GM18517 (cell line): ENCODE results near the gene ADCY3.

Experiments used
- ATAC-seq: cut with Tn5 transposase; IDR thresholded peaks from one replicate; pipeline ENCODE4 v1.9.1; 2021; ENCODE audit warnings: mild to moderate bottlenecking, moderate library complexity; ENCODE audit not compliant: unreplicated experiment

ADCY3 gene

GRCh38 chr2:24832931-24833701 lies 86.9 kb downstream of the ADCY3 start:
- no peak for ATAC-seq

DNA sequence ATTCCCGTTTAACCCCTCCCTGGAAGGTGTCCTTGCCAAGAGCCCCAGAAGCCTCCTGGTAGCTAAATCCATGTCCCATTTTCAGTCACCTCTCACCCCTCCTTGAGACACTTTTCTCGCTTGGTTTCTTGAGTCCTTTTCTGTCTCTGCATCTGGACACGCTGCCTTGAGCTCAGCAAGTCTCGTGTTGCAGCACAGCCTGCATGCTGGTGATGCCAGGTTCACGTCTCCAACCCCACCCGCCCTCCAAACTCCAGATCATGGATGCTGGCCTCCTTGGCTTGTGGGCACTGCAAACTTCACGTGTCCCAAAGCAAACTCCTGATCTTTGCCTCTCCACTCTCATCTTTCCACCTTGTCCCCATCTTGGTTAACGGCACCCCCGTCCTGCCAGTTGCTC lies 87.5 kb downstream of the ADCY3 start:
- ATAC-seq = no peak

DNA sequence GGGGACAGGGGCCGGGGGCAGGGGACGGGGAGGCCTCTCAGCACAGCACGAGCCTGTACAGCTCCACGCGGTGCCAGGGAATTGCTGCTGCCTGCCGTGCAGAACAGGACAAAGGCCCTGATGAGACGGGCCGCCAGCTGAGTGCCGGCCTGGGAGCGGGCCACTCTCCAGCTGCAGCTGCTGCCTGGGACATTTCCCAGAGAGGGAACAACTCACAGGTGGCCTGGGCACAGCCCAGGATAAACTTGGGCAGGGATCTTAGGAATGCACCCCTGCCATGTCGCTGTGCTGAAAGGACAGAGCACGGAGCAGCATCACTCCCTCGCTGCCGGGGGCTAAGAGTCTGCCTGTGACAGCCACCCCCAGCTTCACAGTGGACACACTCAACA lies 88.0 kb downstream of the ADCY3 start:
- no peak for ATAC-seq

DNA sequence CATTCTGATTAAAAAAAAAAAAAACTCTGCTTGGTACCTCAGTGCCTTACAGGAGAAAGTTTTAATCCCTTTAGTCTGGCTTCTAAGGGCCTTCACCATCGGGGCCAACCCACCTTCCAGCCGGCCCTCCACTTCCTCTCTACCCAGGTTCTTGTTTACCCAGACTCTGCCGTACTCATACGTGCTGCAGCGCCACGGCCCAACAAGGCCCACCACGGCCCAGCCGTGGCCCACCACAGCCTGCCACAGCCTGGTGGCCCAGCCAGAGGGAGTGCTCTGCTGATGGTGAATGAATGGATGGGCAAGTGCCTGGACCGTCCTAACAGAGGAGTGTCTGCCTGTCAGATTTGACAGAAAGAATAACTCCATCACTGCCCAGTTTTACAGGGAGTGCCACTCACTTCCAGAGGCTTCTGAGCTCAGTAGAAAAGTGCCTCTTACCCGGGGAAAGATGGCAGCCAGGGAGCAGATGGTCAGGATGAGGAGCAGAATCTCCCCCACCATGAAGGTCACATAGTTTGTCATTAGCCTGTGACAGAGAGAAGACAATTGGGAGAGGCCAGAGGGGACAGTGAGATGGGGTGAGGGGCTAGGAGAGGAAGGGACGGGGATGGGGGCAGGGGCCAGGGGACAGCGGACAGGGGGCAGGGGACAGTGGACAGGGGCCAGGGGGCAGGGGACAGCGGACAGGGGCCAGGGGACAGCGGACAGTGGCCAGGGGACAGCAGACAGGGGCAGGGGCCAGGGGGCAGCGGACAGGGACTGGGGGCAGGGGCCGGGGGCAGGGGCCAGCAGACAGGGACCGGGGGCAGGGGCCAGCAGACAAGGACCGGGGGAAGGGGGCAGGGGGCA lies 88.6 kb downstream of the ADCY3 start:
- ATAC-seq = no peak

- no peak for ATAC-seq
These were observed 89.3 kb downstream of the ADCY3 start for GRCh38 chr2:24830786-24831185.

GRCh38 chr2:24830351-24830750 lies 89.7 kb downstream of the ADCY3 start:
- no peak for ATAC-seq

GRCh38 chr2:24828238-24828996 lies 91.6 kb downstream of the ADCY3 start:
- ATAC-seq = no peak

GRCh38 chr2:24827321-24828237 lies 92.5 kb downstream of the ADCY3 start:
- ATAC-seq = peak; percentile 64

DNA sequence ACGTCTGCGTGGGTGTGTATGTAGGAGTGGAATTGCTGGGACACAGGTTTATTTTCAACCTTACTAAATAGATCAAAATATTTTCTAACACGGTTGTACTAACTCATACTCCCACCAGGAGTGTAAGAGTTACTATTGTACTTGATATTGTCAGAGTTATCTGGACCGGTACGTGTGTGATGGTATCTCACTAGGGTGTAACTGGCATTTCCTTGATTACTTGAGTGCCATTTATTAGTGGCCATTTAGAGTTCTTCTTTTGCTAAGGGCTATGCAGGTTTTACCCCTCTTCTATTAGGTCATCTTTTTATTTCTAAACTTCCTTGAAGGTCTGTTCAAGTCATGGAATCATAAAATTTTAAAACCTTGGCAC lies 93.3 kb downstream of the ADCY3 start:
- no peak for ATAC-seq

DNA sequence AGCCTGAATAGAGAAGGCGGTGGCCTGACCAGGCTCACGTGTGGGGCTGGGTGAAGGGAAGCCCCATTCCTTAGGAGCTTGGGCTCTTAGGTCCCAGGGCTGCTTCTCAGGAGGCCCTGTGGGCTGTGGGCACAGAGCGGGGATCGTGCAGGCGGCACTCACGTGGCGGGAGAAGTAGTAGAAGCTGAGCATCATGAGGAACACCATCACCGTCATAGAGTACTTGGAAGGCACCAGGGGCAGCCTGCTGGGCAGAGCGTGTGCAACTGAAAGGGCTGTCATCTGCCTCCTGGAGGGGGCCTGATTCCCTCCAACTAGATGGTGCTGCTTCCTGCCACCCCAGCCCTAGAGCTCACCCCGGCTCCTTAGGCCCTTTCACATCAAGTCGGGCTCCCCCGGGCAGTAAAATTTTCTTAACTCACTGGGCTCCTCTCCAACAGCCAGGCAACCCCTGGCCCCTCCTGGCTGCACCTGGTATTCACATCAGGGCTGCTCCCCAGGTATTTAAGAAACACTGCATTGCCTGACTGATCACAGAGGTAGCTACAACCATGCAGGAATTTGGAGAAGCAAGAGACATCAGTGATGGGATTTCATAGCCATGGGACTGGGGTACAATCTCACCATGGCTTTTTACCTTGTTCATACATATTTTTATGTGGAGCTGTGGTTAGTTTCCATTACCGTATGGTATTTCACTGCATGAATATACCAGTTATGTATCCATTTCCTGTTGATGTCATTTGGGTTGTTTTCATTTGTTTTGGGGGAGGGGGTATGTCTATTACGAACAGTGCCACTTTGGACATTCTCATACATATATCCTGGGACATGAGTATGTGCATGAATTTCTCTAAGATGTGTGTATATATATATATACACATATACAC lies 93.9 kb downstream of the ADCY3 start:
- no peak for ATAC-seq

- no peak for ATAC-seq
These were observed 94.8 kb downstream of the ADCY3 start for GRCh38 chr2:24824966-24825882.

DNA sequence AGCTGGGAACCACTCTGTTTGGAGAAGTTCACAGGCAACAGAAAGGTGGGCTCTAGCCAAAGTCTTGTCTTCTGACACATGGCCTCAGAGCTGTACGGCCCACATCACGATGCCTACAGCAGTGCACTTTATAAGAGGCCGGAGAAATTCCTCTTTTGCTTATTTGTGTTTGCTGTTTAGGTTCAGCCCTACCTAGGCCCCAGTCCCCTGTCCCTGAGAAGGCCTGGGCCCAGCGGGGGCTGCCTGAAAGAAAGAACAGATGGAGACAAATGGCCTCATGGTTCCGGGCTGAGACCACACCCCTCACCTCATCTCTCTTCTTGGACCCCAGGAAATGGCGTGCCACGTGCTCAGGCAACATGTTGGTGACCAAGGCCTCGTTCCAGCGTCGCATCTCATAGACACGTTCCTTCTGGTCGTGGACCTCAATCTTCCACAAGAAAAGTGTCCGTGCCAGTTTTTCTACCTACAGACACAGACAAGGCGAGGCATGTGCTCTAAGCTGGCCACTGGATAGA lies 95.9 kb downstream of the ADCY3 start:
- ATAC-seq = no peak

GRCh38 chr2:24822049-24822706 lies 97.9 kb downstream of the ADCY3 start:
- ATAC-seq = no peak

DNA sequence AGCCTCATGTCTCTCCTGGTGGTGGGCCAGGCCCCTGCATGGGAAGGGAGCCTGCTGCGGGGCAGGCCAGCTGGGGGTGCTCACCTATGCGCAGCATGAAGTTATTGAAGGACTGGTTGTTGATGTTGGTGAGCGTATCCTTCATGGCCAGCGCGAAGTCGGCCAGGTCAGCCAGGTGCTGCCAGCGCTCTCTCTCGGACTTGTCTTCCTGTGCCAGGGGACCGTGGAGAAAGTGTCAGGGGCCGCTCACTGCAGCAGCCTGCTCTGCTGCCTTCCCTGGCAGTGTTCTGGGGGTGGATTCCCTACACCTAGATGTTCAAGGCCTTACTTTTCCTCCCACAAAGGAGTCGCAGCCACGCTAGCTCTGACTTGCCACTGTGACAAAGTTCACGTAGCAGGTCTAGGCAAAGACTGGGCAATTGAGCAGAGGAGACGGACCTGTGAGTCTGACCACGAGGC lies 98.6 kb downstream of the ADCY3 start:
- ATAC-seq = no peak

DNA sequence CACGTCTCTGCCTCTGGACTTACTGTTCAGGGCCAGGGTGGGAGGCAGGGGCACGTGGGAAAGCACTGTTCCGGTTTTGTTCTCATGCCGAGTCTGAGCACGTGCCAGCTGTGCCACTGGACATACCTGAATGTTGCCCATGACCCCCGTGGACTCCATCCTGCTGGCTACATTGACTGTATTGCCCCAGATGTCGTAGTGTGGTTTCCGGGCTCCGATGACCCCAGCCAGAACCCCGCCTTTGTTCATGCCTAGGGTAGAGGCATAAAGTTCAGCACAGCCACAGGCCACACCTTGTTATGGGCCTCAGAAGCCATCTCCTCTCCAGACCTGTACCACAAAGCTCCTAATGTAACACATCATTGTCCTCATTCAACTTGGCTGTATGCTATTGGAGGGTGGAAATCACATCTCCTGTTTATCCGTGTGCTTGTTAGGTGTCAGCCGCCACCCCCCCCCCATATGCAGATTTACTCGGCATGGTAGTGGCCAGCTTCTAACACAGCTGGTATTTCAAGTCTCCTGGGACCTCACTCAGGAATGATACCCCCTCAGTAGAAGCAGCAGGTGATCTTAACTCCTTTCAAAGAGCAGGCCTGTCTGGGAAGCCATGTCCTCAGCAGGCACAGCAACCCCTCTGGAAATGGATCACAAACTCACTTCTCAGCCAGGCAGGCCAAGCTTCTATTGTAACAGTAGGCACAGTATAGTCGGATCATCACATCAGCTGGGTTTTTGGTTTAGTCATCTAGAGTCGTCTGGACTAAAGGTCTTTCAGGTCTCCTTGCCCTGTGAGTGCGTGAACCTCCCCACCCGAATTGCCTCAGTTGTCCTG lies 99.2 kb downstream of the ADCY3 start:
- no peak for ATAC-seq

GRCh38 chr2:24820175-24820513 lies 99.9 kb downstream of the ADCY3 start:
- ATAC-seq = no peak
